Activated effector memory CD4-positive, alpha-beta T cell treated with Interleukin-2 at 50 U/mL for 16 hours (primary cell): ENCODE data around the gene KIF2C.
"Not testable (repeated sequence)": the region's sequence is repeated elsewhere in the genome, so short reads cannot be mapped to it uniquely, and the experiment has no call there.

Experiments used
- DNase-seq: peaks from one replicate; pipeline ENCODE4 v3.0.0-alpha.2; 2020

The KIF2C gene

DNA sequence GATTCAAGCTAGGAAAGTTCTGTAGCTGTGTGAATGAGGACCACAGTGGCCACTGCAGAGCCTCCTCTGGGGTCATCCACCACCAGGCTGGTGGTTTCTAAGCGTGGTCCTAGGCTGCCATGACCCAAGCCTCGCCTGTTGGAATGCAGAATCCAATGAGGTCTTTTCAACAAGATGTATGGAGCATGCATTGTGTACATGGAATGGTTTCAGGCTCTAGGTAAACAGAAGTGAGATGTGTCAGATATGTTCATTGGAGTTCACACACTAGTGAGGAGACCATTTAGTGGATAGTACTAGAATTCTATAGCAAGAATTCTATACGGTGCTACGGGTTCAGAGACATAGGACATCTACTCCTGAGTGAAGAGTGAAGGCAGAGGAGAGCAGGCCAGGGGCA, 19.4 kb upstream of the KIF2C start:
- DNase-seq: no peak

DNA sequence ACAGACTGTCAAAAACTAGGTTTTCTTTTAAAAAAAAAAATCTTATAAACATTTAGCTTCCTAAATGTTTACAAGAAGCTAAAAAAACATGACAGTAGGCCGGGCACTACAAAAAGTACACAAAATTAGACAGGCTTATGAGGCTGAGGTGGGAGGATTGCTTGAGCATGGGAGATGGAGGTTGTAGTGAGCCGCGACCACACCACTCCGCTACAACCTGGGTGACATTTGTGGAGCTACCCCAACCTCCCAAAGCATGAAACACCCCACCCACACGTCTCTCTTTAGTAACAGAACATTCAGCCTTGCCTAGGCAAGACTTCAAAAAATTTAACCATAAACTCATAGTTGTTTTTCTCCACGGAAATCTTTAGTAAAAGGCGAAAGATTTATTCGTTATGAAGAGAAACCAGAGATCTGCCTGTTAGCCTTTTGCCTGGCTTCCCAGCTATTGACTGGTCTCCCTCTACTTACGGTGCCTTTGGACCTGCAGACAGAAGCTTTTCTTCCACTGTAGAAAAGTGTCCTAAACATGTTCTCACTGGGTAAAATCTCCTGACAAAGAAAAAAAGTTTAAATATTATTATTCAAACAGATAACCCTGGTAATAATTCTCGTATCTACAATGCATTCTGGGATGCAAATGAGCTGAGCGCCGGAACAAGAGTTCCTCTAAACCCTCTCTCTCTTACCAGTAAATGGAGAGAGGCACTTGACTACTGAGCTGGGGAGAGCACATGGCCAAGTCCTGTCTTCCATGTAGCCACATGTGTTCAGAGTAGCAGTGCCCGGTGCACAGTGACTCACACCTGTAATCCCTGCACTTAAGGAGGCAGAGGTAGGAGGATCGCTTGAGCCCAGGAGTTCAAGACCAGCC, 17.9 kb upstream of the KIF2C start:
- DNase-seq: peak; percentile 41

DNA sequence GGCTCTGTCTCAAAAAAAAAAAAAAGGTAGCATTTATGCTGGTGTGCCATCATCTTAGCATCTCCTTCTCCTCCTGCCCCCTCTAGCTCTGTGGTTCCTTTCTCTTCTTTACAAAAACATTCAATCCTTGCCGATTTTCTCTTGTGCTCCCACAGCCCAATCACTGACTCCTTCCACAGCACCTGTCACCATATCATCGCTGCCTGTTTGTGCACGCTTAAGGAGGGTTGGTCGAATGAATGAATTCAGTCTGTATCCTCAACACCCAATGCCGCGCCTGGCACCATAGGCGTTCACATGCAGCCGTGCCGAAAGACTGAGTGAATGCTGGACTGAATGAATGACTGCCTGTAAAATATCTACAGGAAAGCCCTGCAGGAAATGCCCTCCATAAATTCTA, 16.6 kb upstream of the KIF2C start:
- DNase-seq: no peak

DNA sequence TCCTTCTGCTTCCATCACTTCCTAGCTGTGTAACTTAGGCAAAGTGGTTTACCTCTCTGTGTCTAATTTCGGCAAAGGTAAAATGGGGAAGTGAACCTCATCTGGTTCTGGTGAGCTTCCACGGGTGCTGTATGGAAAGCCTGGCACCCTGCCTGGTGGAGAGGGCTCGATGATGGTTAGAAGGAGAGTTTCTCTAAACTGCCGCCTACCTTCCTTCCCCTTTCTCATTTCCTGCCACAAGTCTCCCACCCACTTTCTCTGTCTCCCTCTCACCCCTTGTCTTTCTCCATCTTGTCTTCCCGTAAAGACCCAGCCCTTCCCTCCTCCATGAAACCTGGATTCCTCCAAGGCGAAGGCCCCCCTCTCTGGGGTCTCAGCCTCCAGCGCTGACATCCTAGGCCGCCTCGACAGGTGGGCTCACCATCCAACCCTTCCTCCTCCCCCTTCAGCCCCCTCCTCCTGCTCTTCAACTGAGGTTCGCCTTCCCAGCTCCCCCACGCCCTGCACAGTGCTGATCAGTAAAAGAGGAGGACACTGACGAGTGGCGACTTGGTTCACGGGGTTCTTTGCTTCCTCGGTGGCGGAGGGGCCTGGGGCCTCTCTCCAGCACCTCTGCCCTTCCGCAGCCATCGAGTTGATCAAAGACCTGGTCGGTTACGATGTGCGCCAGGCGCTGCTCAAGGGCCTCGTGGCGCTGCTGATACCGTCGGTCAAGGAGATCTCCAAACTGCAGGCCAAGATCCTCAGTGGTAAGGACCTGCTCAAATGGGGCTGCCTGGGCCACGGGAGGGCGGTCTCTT, 15.9 kb upstream of the KIF2C start:
- no peak for DNase-seq

DNA sequence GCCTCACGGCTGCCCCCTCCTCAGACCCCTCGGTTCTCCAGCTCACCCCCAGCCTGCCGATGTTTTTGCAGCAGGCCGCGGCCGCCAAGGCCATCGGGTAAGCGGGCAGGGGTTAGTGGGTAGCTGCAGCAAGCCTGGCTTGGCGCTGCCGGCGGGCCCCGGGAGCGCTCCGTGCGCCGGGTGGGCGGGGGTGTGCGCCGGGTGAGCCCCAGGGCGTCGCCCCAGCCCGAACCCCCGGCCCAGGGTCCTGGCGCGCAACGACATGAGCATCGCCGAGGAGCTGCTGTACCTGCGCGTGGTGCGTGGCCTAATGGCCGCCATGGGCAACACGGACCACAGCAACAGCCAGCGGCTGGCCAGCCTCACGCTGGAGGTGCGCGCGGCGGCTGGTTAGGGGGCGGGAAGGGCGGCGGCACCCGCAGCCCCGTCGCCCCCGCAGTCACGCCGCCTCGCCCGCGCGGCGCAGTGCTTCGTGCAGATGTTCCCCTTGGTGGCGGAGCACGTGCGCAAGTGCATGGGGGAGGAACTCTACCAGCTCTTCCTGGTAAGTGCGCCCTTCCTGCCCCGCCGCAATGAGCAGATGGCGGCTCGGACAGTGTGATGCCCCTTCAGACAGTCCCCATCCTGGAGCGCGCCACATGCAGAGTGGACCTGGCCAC, 15.2 kb upstream of the KIF2C start:
- no peak for DNase-seq

DNA sequence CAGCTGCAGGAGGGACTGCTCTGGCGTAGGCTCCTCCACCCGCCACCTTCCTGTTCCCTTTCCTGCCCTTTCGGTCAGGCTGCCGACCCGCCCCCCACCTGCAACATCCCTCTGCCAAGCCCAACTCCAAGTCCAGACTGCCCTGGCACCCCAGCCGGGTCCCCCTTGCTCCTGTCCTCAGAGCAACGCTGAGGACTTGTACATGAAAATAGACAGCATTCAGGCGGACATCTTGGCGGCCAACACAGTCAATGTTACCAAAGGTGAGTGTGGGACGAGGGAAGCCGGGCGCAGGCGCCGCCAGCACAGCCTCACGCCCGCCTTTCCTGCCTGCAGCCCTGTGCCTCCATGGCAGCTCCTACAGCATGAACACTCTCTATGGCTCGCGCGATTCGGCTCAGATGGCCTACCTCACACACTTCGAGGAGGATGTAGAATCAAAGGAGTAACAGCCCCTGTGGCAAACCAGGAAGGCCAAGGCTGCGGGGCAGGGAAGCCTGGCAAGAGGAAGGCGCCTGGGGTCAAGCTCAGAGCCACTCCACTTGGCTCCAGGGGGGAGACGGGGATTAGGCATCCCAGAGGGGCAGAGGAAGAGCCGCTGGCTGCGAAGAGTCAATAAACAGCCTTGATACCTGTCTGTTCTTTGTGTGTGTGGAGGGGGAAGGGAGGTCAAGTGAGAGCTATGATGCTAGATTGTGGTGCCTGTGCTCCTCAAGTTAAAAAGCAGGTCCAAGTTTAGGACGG, 14.5 kb upstream of the KIF2C start:
- no peak for DNase-seq

DNA sequence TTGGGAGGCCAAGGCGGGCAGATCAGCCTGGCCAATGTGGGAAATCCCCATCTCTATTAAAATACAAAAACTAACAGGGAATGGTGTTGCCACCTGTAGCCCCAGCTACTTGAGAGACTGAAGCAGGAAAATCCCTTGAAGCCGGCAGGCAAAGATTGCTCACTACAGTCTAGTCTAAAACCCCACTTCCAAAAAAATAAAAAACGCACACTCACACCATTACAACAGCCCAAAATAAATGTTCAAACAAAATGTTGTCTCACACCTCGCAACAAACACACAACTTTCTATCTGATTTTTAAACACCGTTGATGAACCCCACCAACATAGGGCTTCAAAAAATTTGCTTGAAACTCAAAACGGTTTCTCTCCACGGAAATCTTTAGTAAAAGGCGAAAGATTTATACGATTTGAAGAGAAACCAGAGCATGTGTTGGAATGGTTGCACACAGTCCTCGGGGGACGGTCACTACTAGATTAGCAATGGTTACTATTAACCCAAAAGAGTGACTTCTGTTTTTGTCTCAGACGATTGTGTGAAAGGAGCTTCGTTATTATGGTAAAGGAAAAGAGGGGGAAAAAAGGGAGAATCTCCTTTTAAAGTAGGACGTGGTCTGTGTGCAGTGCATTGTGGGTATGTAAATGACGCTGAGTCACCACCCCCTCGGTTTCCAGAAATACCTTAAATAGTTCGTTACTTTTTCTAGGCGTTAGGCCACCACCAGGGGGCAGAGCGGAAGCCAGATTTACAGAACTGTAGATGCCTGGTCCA, 8.7 kb upstream of the KIF2C start, which contains the start of gene RNU5D-1:
Gene RNU5D-1, minus strand, starts transcription at position 430 of the 772 bp plus-strand sequence.
- peak; percentile 86 for DNase-seq

DNA sequence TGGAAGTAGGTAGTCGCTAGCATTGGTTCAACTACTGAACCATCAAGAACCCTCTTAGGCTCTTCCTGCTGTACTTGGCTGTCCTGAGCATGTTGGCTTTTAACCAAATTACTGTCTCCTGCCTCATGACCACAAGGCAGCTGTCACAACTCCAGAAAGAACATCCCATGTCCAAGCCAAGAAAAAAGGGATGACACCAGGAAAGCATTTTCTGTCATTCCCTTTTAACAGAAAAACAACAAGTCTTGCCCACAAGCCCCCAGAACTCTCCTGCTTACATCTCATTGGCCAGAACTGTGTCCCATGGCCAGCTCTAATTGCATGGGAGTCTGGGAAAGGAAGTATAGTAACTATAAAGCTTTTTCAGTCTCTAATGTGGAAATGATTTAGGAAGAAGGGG, 6.3 kb upstream of the KIF2C start:
- DNase-seq: no peak

DNA sequence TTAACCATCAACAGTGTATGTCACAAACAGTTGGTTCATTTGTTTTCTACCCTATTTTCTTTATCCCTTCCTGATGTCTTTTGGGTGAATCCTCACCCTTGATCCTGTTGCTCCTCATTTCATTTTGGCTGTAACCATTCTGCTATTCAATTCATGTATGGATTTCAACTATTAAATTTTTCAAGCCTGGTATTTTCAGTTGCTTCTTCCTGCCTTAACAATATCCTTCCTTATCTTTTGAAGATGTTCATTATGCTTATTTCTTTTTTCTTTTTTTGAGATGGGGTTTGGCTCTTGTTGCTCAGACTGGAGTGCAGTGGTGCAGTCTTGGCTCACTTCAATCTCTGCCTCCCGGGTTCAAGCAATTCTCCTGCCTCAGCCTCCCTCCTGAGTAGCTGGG, 5.9 kb upstream of the KIF2C start:
- no peak for DNase-seq

DNA sequence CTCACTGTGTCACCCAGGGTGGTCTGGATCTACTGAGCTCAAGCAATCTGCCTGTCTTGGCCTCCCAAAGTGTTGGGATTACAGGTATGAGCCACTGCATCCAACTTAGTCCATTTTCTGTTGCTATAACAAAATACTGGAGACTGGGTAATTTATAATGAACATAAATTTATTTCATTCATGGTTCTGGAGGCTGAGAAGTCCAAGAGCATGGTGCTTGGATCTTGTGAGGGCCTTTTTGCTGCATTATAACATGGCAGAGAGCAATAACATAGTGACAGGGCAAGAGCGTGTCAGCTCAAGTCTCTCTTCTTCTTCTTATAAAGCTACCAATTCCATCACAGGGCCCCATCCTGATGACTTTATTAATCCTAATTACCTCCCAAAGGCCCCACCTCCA, 3.6 kb upstream of the KIF2C start:
- DNase-seq: no peak

DNA sequence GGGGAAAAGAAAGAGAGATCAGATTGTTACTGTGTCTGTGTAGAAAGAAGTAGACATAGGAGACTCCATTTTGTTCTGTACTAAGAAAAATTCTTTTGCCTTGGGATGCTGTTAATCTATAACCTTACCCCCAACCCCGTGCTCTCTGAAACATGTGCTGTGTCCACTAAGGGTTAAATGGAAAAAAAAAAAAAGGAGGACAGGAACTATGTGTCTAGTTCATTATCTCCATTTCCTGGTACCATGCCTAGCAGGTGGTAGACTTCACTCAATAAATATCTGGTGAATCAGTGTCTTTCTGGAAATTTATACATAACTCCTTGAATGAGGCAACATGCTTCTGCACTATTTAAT, 707 bp upstream of the KIF2C start:
- not testable (repeated sequence) for DNase-seq

DNA sequence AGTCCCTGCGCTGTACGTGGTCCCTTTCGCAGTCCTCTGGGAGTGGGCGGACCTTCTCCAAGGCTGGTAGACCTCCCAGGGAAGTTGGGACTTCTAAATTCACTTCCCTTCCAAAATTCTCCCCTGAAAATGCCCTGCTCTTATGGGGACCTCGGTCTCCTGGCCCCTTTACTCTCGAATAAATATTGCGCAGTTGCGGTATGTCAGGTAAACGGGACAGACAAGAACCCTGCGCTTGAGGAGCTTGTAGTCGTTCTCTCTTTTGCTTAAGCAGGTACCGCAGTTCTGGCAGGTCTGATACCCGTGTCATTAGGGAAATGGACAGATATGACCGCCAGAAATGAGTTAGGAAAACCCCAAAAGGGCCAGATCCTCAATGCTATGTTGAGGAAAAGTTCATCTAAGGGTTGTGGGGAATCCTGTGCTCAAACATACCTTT, 561 bp downstream of the KIF2C start:
- no peak for DNase-seq

DNA sequence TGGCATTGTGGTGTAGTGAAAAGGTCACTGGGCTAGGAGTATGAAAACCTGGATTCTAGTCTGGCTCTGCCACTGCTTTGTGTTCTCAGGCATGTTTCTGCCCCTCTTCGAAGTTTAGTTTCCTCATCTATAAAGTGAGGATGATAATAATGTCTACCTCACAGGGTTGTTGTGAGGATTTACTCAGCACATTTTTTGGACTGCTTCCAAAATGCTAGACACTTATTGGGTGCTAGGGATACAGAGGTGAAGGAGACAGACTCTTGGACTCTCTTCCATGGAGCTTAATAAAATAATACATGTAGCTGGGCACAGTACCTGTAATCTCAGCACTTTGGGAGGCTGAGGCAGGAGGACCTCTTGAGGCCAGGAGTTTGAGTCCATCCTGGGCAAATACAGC, 3.6 kb downstream of the KIF2C start:
- DNase-seq: no peak

DNA sequence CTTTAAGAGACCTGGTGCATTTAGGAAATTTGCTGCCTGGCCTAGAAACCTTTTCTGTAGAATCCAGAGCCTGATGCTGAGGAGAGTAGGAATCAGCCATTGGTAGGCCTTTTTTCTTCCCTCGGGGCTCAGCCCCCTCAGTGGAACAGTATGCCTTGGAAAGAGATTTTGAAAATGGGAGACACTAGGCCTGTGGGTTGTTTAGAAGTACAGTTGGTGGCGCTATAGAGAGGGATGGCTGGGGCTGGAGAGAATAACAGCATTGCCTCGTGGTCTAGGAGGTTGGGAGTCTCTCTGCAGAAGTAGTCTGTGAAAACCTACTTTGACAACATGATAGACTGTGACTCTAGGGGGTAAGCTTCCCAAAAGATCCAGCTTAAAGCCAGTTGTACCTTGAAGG, 8.2 kb downstream of the KIF2C start:
- no peak for DNase-seq

DNA sequence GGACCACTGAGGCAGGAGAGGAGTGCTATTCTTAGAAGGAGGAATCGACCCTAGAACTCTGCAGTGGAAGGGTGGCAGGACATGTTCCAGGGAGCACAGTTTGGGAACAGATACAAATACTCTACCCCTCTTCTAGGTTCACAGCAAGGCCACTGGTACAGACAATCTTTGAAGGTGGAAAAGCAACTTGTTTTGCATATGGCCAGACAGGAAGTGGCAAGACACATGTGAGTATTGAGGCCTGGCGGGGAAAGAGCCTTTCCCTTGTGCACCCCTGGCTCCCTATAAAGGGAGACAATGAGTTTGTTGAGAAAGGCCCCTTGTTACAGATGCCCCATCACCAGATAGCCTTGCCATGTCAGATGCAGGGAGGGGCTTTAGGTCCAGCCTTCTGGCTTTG, 17.8 kb downstream of the KIF2C start:
- DNase-seq: no peak

DNA sequence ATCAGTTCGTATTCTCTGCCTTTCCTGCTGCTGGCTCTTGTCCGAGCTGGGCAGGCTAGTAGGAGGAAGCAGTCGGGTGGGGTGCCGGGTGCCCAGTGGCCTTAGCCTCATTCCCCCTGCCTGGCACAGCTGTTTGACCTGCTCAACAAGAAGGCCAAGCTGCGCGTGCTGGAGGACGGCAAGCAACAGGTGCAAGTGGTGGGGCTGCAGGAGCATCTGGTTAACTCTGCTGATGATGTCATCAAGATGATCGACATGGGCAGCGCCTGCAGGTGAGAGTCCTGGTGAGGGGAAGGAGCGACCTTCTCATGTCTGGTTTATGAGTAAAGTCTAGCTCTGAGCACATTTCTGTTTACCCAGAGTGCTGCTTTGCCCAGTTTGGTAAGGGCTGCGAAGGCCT, 19.4 kb downstream of the KIF2C start:
- no peak for DNase-seq

DNA sequence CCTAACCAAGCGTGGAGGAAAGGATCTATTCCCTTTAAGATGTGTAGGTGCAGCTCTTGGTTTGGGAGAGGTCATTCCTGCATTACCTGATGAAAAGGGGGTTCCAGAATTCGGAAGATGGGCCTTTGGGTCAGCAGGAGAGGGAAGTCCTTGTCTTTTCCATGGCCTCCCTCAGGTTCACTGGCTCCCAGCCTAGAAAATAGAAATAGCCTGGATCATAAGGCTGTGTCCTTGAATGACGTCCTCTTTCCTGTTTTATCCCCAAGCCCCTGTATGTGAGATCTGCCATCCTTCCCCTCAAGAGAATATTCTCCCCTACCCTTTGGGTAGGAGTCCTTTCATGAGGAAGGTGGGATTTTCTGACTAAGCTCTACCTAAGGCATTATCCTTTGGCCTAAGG, 21.2 kb downstream of the KIF2C start:
- no peak for DNase-seq

DNA sequence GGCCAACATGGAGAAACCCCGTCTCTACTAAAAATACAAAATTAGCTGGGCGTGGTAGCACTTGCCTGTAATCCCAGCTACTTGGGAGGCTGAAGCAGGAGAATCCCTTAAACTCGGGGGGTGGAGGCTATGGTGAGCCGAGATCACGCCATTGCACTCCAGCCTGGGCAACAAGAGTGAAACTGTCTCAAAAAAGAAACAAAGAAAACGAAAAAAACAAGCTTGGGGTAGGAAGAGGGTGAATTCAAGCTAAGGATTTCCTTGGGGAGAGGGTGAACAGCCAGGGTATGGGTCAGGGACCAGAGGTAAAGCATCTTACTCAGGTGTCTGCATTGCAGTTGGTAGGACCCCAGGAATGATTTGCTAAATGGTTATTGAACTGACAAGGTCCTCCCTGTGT, 26.8 kb downstream of the KIF2C start:
- DNase-seq: not testable (repeated sequence)

DNA sequence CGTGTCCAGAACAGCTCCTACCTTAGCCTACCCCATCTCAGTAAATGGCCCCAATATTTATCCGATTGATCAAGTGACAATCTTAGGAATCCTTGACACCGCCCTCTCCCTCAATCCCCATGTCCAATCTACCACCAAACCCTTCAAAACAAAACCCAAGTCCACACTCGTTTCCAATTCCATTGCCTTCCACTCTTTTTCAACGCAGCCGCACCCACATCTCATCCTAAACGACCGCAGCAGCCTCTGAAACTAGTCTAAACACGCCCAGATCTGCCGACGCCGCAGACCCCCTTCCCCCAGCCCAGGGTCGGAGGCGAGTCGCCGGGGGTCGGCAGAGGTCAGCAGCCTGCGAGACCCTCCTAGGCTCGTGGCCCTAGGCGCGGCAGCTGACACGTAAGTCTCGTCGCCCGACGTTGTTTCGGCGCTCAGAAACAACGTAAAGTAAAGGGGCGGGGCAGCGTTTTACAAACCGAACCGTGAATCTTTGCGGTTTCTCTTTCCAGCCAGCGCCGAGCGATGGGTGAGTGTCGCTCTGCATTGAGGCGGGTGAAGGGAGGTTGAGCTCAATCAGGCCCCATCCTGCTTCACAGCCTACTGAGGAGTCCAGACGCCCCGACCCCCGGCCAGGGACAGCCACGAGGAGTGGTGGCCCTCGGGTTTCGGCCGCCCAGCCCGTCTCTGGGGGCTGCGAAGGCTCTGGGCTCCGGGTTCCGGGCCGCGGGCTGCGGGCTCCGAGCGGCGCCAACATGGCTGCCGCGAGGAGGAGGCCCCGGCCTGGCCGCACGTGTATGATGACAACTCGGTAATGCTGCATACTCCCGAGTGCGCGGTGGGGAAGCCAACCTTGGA, 35.7 kb downstream of the KIF2C start, which contains the start of gene RPS8:
Gene RPS8, plus strand, starts transcription at position 463 of the 852 bp plus-strand sequence. Its CDS starts 57 bp downstream, at position 520.
- DNase-seq: peak; percentile 84

DNA sequence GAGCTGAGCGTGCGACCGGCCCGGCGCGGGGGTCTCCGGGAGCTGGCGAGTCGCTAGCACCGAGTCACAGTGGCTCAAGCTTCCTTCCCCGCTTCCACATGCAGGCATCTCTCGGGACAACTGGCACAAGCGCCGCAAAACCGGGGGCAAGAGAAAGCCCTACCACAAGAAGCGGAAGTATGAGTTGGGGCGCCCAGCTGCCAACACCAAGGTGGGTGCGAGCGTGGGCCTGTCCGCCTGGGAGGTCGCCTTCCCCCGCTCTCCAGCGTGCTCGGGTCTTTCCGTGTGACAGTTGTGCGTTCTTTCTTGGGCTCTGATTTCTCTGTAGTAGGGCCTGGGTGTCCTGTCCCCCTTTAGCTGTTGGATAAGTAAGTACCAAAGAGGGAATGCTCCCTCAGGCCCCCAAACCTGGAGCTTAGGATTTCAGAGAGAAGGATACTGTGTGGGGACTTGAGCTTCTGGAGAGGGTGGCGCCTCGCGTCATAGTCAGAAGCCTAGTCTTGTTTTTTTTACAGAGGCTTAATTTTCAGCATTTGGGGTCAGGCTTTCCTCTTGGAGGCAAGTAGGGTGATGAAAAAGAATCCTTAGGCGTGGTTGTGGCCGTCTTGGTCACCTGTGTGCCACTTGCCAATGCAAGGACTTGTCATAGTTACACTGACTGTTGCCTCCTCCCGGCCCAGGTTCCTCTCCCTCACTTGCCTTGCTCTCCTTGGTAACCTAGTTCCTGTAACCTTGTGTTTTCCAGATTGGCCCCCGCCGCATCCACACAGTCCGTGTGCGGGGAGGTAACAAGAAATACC, 36.5 kb downstream of the KIF2C start:
- no peak for DNase-seq
